Large intestine (tissue), 3 donors: Measurements from ENCODE around the gene CNTN5. TPM values are rescaled to one million over a fixed set of nuclear protein-coding genes. Genes with fewer than 3 reads are reported as not detected.
A peak's percentile ranks its signal among the peaks of the same experiment; 100 is the strongest.

Experiments
- DNase-seq, 2 donors: peaks; one replicate each; pipeline versions ENCODE4 v3.0.0 to v3.0.0-alpha.2; 2013
- H3K27ac ChIP-seq: one replicate; pipeline ENCODE4 v1.5.1; 2013; ENCODE audit warnings: low read length
- H3K27me3 ChIP-seq: 2 replicates; pipeline ENCODE4 v1.6.1; 2013; ENCODE audit warnings: low read length; ENCODE audit not compliant: control insufficient read depth, insufficient read depth
- H3K36me3 ChIP-seq: 2 replicates; pipeline ENCODE4 v1.6.1; 2013; ENCODE audit warnings: low read length; ENCODE audit not compliant: control insufficient read depth, insufficient read depth
- H3K4me1 ChIP-seq: one replicate; pipeline ENCODE4 v1.6.1; 2013; ENCODE audit warnings: low read length; ENCODE audit not compliant: control insufficient read depth, insufficient read depth
- H3K4me3 ChIP-seq: one replicate; pipeline ENCODE4 v1.5.1; 2013; ENCODE audit warnings: low read length
- H3K9me3 ChIP-seq: one replicate; pipeline ENCODE4 v1.6.1; 2013; ENCODE audit warnings: mild to moderate bottlenecking, low read depth, low read length, moderate library complexity; ENCODE audit not compliant: control insufficient read depth
- WGBS: methylation state at CpG from one replicate; pipeline ENCODE4 v1.1.5; 2013; ENCODE audit warnings: low lambda C conversion rate; ENCODE audit not compliant: insufficient coverage; 5-methylcytosine and 5-hydroxymethylcytosine counted together
- polyA plus RNA-seq: library from polyadenylated mRNA; unstranded; fragments of 120-200 nt; gene quantifications from one replicate; pipeline ENCODE4 v1.2.1, GENCODE V29; 2013

Gene CNTN5
- polyA plus RNA-seq, 1 donor = 0.70 TPM

- H3K4me1 ChIP-seq = no peaks in the 10 kb centered on the region
- H3K4me3 ChIP-seq = no peak overlapping the region
- H3K9me3 ChIP-seq = no peaks in the 10 kb centered on the region
- DNase-seq = no peak
- no peaks in the 10 kb centered on the region for H3K36me3 ChIP-seq
- no peaks in the 10 kb centered on the region for H3K27me3 ChIP-seq
- WGBS = 96% methylated on average over 4 of the region's 5 CpGs
- no peak overlapping the region for H3K27ac ChIP-seq
These were observed 142.1 kb downstream of the CNTN5 start for GRCh38 chr11:99162819-99163218.

GRCh38 chr11:99170591-99170990 lies 149.8 kb downstream of the CNTN5 start:
- Histone ChIP-seq H3K27ac (no peak overlapping the region), H3K9me3 (no peaks in the 10 kb centered on the region), H3K4me1 (no peaks in the 10 kb centered on the region), H3K36me3 (no peaks in the 10 kb centered on the region), H3K4me3 (no peak overlapping the region), H3K27me3 (no peaks in the 10 kb centered on the region)
- DNase-seq = no peak

- H3K9me3 ChIP-seq = no peaks in the 10 kb centered on the region
- no peaks in the 10 kb centered on the region for H3K36me3 ChIP-seq
- WGBS = 86% methylated on average over 4 of the region's 5 CpGs
- H3K27me3 ChIP-seq = no peaks in the 10 kb centered on the region
- no peak overlapping the region for H3K4me3 ChIP-seq
- no peak for DNase-seq
- H3K27ac ChIP-seq = no peak overlapping the region
- H3K4me1 ChIP-seq = no peaks in the 10 kb centered on the region
These were observed 150.6 kb downstream of the CNTN5 start for GRCh38 chr11:99171330-99171729.

GRCh38 chr11:99176430-99176829 lies 155.7 kb downstream of the CNTN5 start:
- Histone ChIP-seq H3K9me3 (no peaks in the 10 kb centered on the region), H3K4me1 (no peaks in the 10 kb centered on the region), H3K36me3 (no peaks in the 10 kb centered on the region), H3K27me3 (no peaks in the 10 kb centered on the region), H3K4me3 (no peak overlapping the region), H3K27ac (no peak overlapping the region)
- DNase-seq = no peak

GRCh38 chr11:99177446-99177845 lies 156.7 kb downstream of the CNTN5 start:
- 40% methylated on average over 2 of the region's 2 CpGs for WGBS
- no peak overlapping the region for H3K4me3 ChIP-seq
- DNase-seq = no peak

GRCh38 chr11:99184146-99184545 lies 163.4 kb downstream of the CNTN5 start:
- Histone ChIP-seq H3K27ac (no peak overlapping the region), H3K9me3 (no peaks in the 10 kb centered on the region), H3K4me3 (no peak overlapping the region), H3K27me3 (no peaks in the 10 kb centered on the region), H3K4me1 (no peaks in the 10 kb centered on the region), H3K36me3 (no peaks in the 10 kb centered on the region)
- no peak for DNase-seq

More at GRCh38 chr11:99177446-99177845, 156.7 kb downstream of the CNTN5 start:
- no peaks in the 10 kb centered on the region for H3K36me3 ChIP-seq
- no peaks in the 10 kb centered on the region for H3K9me3 ChIP-seq
- no peaks in the 10 kb centered on the region for H3K27me3 ChIP-seq
- H3K27ac ChIP-seq = no peak overlapping the region
- H3K4me1 ChIP-seq = no peaks in the 10 kb centered on the region

- no peaks in the 10 kb centered on the region for H3K4me1 ChIP-seq
- 100% methylated on average over 1 of the region's 2 CpGs for WGBS
- H3K4me3 ChIP-seq = no peak overlapping the region
- H3K27ac ChIP-seq = no peak overlapping the region
- H3K36me3 ChIP-seq = no peaks in the 10 kb centered on the region
- no peak for DNase-seq
- no peaks in the 10 kb centered on the region for H3K9me3 ChIP-seq
- H3K27me3 ChIP-seq = no peaks in the 10 kb centered on the region
These were observed 167.5 kb downstream of the CNTN5 start for GRCh38 chr11:99188221-99188620.

GRCh38 chr11:99192716-99193115 lies 172.0 kb downstream of the CNTN5 start:
- 86% methylated on average over 1 of the region's 1 CpG for WGBS
- H3K27ac ChIP-seq = no peak overlapping the region
- H3K9me3 ChIP-seq = no peaks in the 10 kb centered on the region
- no peaks in the 10 kb centered on the region for H3K36me3 ChIP-seq
- no peak for DNase-seq
- no peaks in the 10 kb centered on the region for H3K4me1 ChIP-seq
- H3K27me3 ChIP-seq = no peaks in the 10 kb centered on the region
- no peak overlapping the region for H3K4me3 ChIP-seq

GRCh38 chr11:99197477-99197876 lies 176.7 kb downstream of the CNTN5 start:
- no peak for DNase-seq
- Histone ChIP-seq H3K27ac (no peak overlapping the region), H3K27me3 (no peaks in the 10 kb centered on the region), H3K4me1 (no peaks in the 10 kb centered on the region), H3K36me3 (no peaks in the 10 kb centered on the region), H3K4me3 (no peak overlapping the region), H3K9me3 (no peaks in the 10 kb centered on the region)
- whole genome bisulfite sequencing = 100% methylated on average over 1 of the region's 1 CpG

GRCh38 chr11:99198215-99198614 lies 177.5 kb downstream of the CNTN5 start:
- peak; percentile 1 to 16 for DNase-seq
- 20% methylated on average over 2 of the region's 3 CpGs for WGBS
- H3K9me3 ChIP-seq = no peaks in the 10 kb centered on the region

GRCh38 chr11:99199341-99199740 lies 178.6 kb downstream of the CNTN5 start:
- H3K27me3 ChIP-seq = no peaks in the 10 kb centered on the region
- no peaks in the 10 kb centered on the region for H3K4me1 ChIP-seq
- H3K36me3 ChIP-seq = no peaks in the 10 kb centered on the region
- DNase-seq = no peak
- no peak overlapping the region for H3K4me3 ChIP-seq
- 100% methylated on average over 1 of the region's 3 CpGs for WGBS
- H3K27ac ChIP-seq = no peak overlapping the region
- H3K9me3 ChIP-seq = no peaks in the 10 kb centered on the region

More at GRCh38 chr11:99198215-99198614, 177.5 kb downstream of the CNTN5 start:
- no peaks in the 10 kb centered on the region for H3K36me3 ChIP-seq
- no peaks in the 10 kb centered on the region for H3K27me3 ChIP-seq
- no peaks in the 10 kb centered on the region for H3K4me1 ChIP-seq
- no peak overlapping the region for H3K27ac ChIP-seq
- H3K4me3 ChIP-seq = no peak overlapping the region
